K562 (cell line): ENCODE measurements around the gene SOS1. TPM values are rescaled to one million over a fixed set of nuclear protein-coding genes. Genes with fewer than 3 reads are reported as not detected.

Experiments
- ATAC-seq: fragments of 200-7000 bp; cut with Tn5 transposase; 3 replicates; pipeline ENCODE4 v1.9.1; 2020; ENCODE audit warnings: moderate library complexity
- BruUV-seq: library from RNA; stranded (reverse); fragments of 400-500 nt; replicated peaks from 2 replicates; lab custom pipeline; 2021; lab: Mats Ljungman, UMichigan
- CTCF ChIA-PET: fragments of 300-600 bp; formaldehyde crosslinking; extraction: SDS; loops from one replicate; lab custom pipeline; 2021; ENCODE audit warnings: low intra/inter-chr PET ratio; lab: Yijun Ruan, JAX
- POLR2A ChIA-PET: fragments of 300-600, 350-650 bp; sonication (Branson Sonifier 250); formaldehyde crosslinking; extraction: SDS; loops from one replicate; lab custom pipeline; 2021; ENCODE audit warnings: antibody characterized with exemption, inconsistent platforms; lab: Yijun Ruan, JAX
- DNase-seq, 4 experiments: peaks; one replicate each; pipeline versions ENCODE4 v3.0.0 to v3.0.0-alpha.2; 2011 to 2018; ENCODE audit warnings: low spot score in 3 of 4, mixed read lengths in 3 of 4; ENCODE audit errors: extremely low read depth in 1 of 4
- FAIRE-seq: peaks from 2 replicates; lab custom pipeline; 2011; peaks lifted over from hg19 to GRCh38; lab: Jason Lieb, UNC
- H2AFZ ChIP-seq: 2 replicates; pipeline ENCODE4 v1.6.0; 2011; ENCODE audit warnings: low read depth, low read length, control low read depth, inconsistent platforms
- H3K27ac ChIP-seq: fragments of 200-600 bp; 3 replicates; pipeline ENCODE4 v1.8.0; 2011; ENCODE audit warnings: low read depth, mild to moderate bottlenecking, control low read depth, inconsistent platforms, low read length, moderate library complexity, mixed read lengths; ENCODE audit errors: extremely low read depth
- H3K27me3 ChIP-seq, 2 experiments: fragments of 300-600 bp in 1 of 2; 2 replicates in 1 of 2; 3 replicates in 1 of 2; pipeline versions ENCODE4 v1.6.0 to v1.8.0; 2011; ENCODE audit warnings: inconsistent platforms in 2 of 2, low read length in 2 of 2, mild to moderate bottlenecking in 1 of 2, mixed read lengths in 1 of 2, moderate library complexity in 1 of 2; ENCODE audit not compliant: control insufficient read depth in 2 of 2, insufficient read depth in 2 of 2
- H3K36me3 ChIP-seq: fragments of 300-600 bp; 3 replicates; pipeline ENCODE4 v1.8.0; 2011; ENCODE audit warnings: mild to moderate bottlenecking, low read length, inconsistent platforms; ENCODE audit not compliant: control insufficient read depth, insufficient read depth
- H3K4me1 ChIP-seq, 2 experiments: fragments of 200-600 bp in 1 of 2; replicated peaks in 1 of 2; 2 replicates in 1 of 2; 3 replicates in 1 of 2; pipeline versions ENCODE4 v1.5.1 to v1.8.0; 2011; ENCODE audit warnings: inconsistent platforms in 2 of 2, low read length in 2 of 2, mild to moderate bottlenecking in 1 of 2, mixed read lengths in 1 of 2, moderate library complexity in 1 of 2; ENCODE audit not compliant: control insufficient read depth in 2 of 2, insufficient read depth in 2 of 2
- H3K4me2 ChIP-seq: 2 replicates; pipeline ENCODE4 v1.6.1; 2011; ENCODE audit warnings: low read length, control low read depth, inconsistent platforms, mixed read lengths; ENCODE audit not compliant: insufficient read depth
- H3K4me3 ChIP-seq: fragments of 200-600 bp; sonication (generic), shearing (Covaris generic); 2 replicates; pipeline ENCODE4 v1.5.1; 2016; ENCODE audit warnings: control low read depth, inconsistent platforms
- H3K79me2 ChIP-seq: fragments of 200-600 bp; 3 replicates; pipeline ENCODE4 v1.8.0; 2011; ENCODE audit warnings: low read length, inconsistent platforms; ENCODE audit not compliant: control insufficient read depth, insufficient read depth
- H3K9ac ChIP-seq, 2 experiments: 2 replicates each; pipeline versions ENCODE4 v1.6.0 to v1.6.1; 2011; ENCODE audit warnings: low read depth in 2 of 2, low read length in 2 of 2, control low read depth in 1 of 2, inconsistent platforms in 1 of 2, mild to moderate bottlenecking in 1 of 2, mixed read lengths in 1 of 2; ENCODE audit not compliant: insufficient read depth in 1 of 2
- H3K9me1 ChIP-seq: one replicate; pipeline ENCODE4 v1.6.0; 2011; ENCODE audit warnings: inconsistent platforms, mild to moderate bottlenecking, low read length, moderate library complexity; ENCODE audit not compliant: control insufficient read depth, insufficient read depth
- H3K9me3 ChIP-seq: replicated peaks from 2 replicates; pipeline ENCODE4 v1.5.1; 2011; ENCODE audit warnings: low read depth, low read length, inconsistent platforms; ENCODE audit not compliant: control insufficient read depth, insufficient read depth
- H4K20me1 ChIP-seq: replicated peaks from 2 replicates; pipeline ENCODE4 v1.6.1; 2011; ENCODE audit warnings: low read length, inconsistent platforms, mixed read lengths; ENCODE audit not compliant: control insufficient read depth, insufficient read depth
- C11orf30 ChIP-seq: fragments of 450-650 bp; IDR thresholded peaks from 2 replicates; pipeline ENCODE4 v1.6.1; 2016; ENCODE audit warnings: low read depth, mild to moderate bottlenecking
- NFE2 ChIP-seq: IDR thresholded peaks from 2 replicates; pipeline ENCODE4 v1.6.1; 2014; ENCODE audit warnings: antibody characterized with exemption, low read depth
- PHB2 ChIP-seq: fragments of 450-650 bp; IDR thresholded peaks from 2 replicates; pipeline ENCODE4 v1.6.1; 2017; ENCODE audit warnings: low read depth
- SAP30 ChIP-seq: fragments of 200-600 bp; sonication (generic); IDR thresholded peaks from 2 replicates; pipeline ENCODE4 v1.6.1; 2012; ENCODE audit warnings: borderline replicate concordance, low read depth, mild to moderate bottlenecking, moderate library complexity, low read length, control low read depth, inconsistent platforms; ENCODE audit not compliant: insufficient read depth, poor library complexity, severe bottlenecking
- YY1 ChIP-seq, 3 experiments: IDR thresholded peaks; 2 replicates each; pipeline ENCODE4 v1.6.1; 2011; ENCODE audit warnings: low read length in 2 of 3, mild to moderate bottlenecking in 2 of 3, moderate library complexity in 2 of 3, borderline replicate concordance in 1 of 3, control low read depth in 1 of 3, low read depth in 1 of 3; ENCODE audit not compliant: insufficient read depth in 3 of 3, insufficient replicate concordance in 2 of 3, control insufficient read depth in 1 of 3, insufficient read length in 1 of 3; ENCODE audit errors: extremely low read depth in 1 of 3
- ZNF146 ChIP-seq: IDR thresholded peaks from one replicate; pipeline ENCODE4 v1.6.1; 2018; ENCODE audit warnings: missing compliant biosample characterization; ENCODE audit not compliant: unreplicated experiment
- WGBS: fragments of 100-300 bp; shearing (Covaris generic); methylation state at CpG from one replicate; pipeline ENCODE4 v1.1.6; 2016; ENCODE audit warnings: low coverage, mixed read lengths; ENCODE audit not compliant: insufficient coverage; ENCODE audit errors: missing lambda C conversion rate; 5-methylcytosine and 5-hydroxymethylcytosine counted together
- in situ Hi-C: fragments of 300-500 bp; cut with MboI; formaldehyde crosslinking; loops from 4 replicates; pipeline ENCODE4 v1.15.0; 2018; ENCODE audit warnings: inconsistent platforms, mixed read lengths
- intact Hi-C: fragments of 100-400 bp; cut with micrococcal nuclease; formaldehyde crosslinking; loops from 2 replicates; pipeline ENCODE4 v1.14.2; 2022
- polyA plus RNA-seq, 8 experiments: library from polyadenylated mRNA; depleted of rRNA in 4 of 8; stranded (reverse) in 5 of 8; unstranded in 3 of 8; fragments of >200 nt; fragmentation: Nextera tagmentation in 2 of 8; fragmentation: Illumina TruSeq in 1 of 8; extraction: Ambion mirVana in 2 of 8; extraction: Trizol in 1 of 8; gene quantifications; 2 replicates each; pipeline versions ENCODE4 v1.2.1 to v1.2.3, GENCODE V29; 2011 to 2014; ENCODE audit warnings: inconsistent platforms in 1 of 8, missing spikeins in 1 of 8
- total RNA-seq, 7 experiments: library from RNA; depleted of rRNA in 6 of 7; stranded (reverse); fragments of >200 nt in 6 of 7; fragmentation: Illumina TruSeq in 2 of 7; extraction: Trizol in 2 of 7; gene quantifications; 2 replicates each; pipeline versions ENCODE4 v1.2.1 to v1.2.3, GENCODE V29; 2011 to 2021; ENCODE audit warnings: low replicate concordance in 1 of 7

SOS1 gene
- total and polyA plus RNA-seq, 9 of the 15 experiments (the other 6 are each of a cell fraction or from before 2014, with no cell fraction given): 2.5 to 27.1 (median 16.3) TPM

DNA sequence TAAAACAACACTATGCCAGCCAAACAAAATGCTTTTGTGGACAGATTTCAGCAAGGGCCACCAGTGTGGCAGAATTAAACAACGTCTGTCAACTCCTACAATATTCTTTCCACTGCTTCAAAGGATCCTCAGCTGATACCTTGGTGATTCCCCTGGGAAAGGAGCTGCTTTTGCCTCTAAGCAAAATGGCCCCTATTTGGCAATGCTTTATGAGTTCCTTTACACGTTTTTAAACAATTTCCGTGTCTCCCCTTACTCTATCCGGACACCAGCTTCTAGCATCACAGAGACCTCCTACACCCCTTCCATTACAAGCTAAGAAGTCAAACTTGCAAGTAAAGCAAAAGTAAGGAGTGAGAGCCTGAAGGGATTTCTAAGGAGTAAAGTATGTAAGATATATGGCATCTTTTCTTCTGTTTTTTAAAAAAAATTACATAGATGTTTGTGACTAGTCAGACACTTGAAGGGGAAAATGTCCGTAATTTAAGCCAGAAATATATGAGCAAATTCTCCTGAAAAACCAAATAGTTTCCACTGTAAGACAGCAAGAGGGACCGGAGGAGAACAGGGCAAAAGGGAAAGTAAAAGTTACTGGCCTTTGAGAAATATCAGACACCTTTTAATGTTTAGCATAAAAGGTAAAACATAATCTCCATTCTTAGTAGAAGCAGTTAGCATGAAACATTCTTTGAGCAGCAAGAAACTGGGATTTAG is 1.9 kb downstream of the SOS1 start:
- no peaks in the 10 kb centered on the region for H3K9me1 ChIP-seq
- H3K9ac ChIP-seq: peak overlapping the region; percentile 76 to 77; a peak in 3 of 4 replicates
- BruUV-seq: TSS peak; percentile 39
- peak overlapping the region; percentile 79 for H3K4me3 ChIP-seq
- peaks cover 81% of the 10 kb centered on the region for H3K79me2 ChIP-seq
- TF ChIP-seq PHB2 (no peak), YY1 (IDR thresholded peaks at IDR 0.05; ENCODE audit: borderline replicate concordance in 1 of 3, control insufficient read depth in 1 of 3, extremely low read depth in 1 of 3, insufficient read depth in 3 of 3, insufficient read length in 1 of 3, insufficient replicate concordance in 2 of 3, low read depth in 1 of 3, low read length in 2 of 3) (peak in 1 of 3 experiments; percentile 55)
- H3K27me3 ChIP-seq: no peaks in the 10 kb centered on the region
- ChIA-PET CTCF (interaction anchor here (3.5 kb wide), 1 partner anchor 109 kb away, joined by 16 read pairs; no protein-coding TSS in a partner anchor), POLR2A (interaction anchor here (0.8 to 2.1 kb wide), 9 partner anchors 9 to 613 kb away, joined by 3 to 12 read pairs (median 5); no protein-coding TSS in a partner anchor)
- DNase-seq (no peak), ATAC-seq (no peak), FAIRE-seq (no peak)
- H3K36me3 ChIP-seq: peaks cover 20% of the 10 kb centered on the region; the same call in 2 of the 3 replicates
- H3K9me3 ChIP-seq: no peaks in the 10 kb centered on the region
- no peaks in the 10 kb centered on the region for H4K20me1 ChIP-seq
- peak overlapping the region; percentile 80 for H3K27ac ChIP-seq
- in situ Hi-C loops (no loop called here), intact Hi-C loops (no loop called here)
- peaks cover 25 to 30% of the 10 kb centered on the region in 2 experiments; a peak in 4 of 5 replicates for H3K4me1 ChIP-seq
- H2AFZ ChIP-seq: no peak overlapping the region
- WGBS: 3% methylated on average over 6 of the region's 6 CpGs
- peak overlapping the region; percentile 86 for H3K4me2 ChIP-seq

DNA sequence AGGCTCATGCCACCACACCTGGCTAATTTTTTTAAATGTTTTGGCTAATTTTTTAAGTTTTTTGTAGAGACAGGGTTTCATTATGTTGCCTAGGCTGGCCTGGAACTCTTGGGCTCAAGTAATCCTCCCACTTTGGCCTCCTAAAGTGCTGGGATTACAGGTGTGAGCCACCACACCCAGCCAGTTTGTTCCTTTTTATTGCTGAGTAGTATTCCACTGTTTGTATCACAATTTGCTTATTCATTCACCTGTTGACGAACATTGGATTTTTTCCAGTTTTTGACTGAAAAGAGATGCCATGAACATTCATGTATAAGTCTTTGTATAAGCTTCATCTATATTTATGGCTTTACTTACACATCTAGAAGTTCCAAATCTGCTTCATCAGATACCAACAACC is 5.3 kb downstream of the SOS1 start:
- intact Hi-C loops (no loop called here), in situ Hi-C loops (no loop called here)
- H3K36me3 ChIP-seq: peaks cover 37% of the 10 kb centered on the region; the same call in 2 of the 3 replicates
- DNase-seq (no peak), ATAC-seq (no peak)
- H3K79me2 ChIP-seq: peaks cover 91% of the 10 kb centered on the region
- H2AFZ ChIP-seq: no peak overlapping the region
- no peaks in the 10 kb centered on the region for H3K9me3 ChIP-seq
- BruUV-seq: no TSS peak
- CTCF ChIA-PET: no interaction called here
- H3K9me1 ChIP-seq: no peaks in the 10 kb centered on the region
- no peak overlapping the region for H3K27ac ChIP-seq
- peaks cover 5 to 10% of the 10 kb centered on the region in 2 experiments; a peak in 3 of 5 replicates for H3K4me1 ChIP-seq
- TF ChIP-seq C11orf30 (0 out of 2 replicates have a peak, but pooled peaks have one; percentile 13), NFE2 (peak; percentile 23; the same call in 1 of the 2 replicates), ZNF146 (peak; percentile 69), SAP30 (no peak)
- TF ChIP-seq, all 486 proteins: peak for 3
- H3K27me3 ChIP-seq: no peaks in the 10 kb centered on the region
- FAIRE-seq: no peak
- POLR2A ChIA-PET: interaction anchor here (0.7 to 1.4 kb wide), 3 partner anchors 11 to 641 kb away, joined by 3 read pairs; no protein-coding TSS in a partner anchor
- no peak overlapping the region for H3K4me2 ChIP-seq
- no peak overlapping the region for H3K4me3 ChIP-seq
- no peaks in the 10 kb centered on the region for H4K20me1 ChIP-seq
- H3K9ac ChIP-seq: no peak overlapping the region
- WGBS: 86% methylated on average over 1 of the region's 1 CpG
